Activated CD8-positive, alpha-beta memory T cell treated with anti-CD3 and anti-CD28 coated beads, Interleukin-2, amount 50 U/mL, for 4 hours (primary cell): ENCODE results near the gene CHCHD4.
"Not testable (repeated sequence)": the region's sequence is repeated elsewhere in the genome, so short reads cannot be mapped to it uniquely, and the experiment has no call there.

Experiments
- DNase-seq: peaks from one replicate; pipeline ENCODE4 v3.0.0-alpha.2; 2020

CHCHD4 gene

GRCh38 chr3:14133876-14134275 lies 9.2 kb upstream of the CHCHD4 start:
- DNase-seq, result no peak

- DNase-seq, result no peak
Observed at GRCh38 chr3:14133188-14133800, 8.6 kb upstream of the CHCHD4 start.

- no peak for DNase-seq
Observed at GRCh38 chr3:14132689-14133088, 8.0 kb upstream of the CHCHD4 start.

- no peak for DNase-seq
Observed at GRCh38 chr3:14132120-14132519, 7.5 kb upstream of the CHCHD4 start.

- DNase-seq, result no peak
Observed at GRCh38 chr3:14131134-14131533, 6.5 kb upstream of the CHCHD4 start.

- no peak for DNase-seq
Observed at GRCh38 chr3:14130707-14131106, 6.0 kb upstream of the CHCHD4 start.

- DNase-seq, result no peak
Observed at GRCh38 chr3:14130230-14130629, 5.6 kb upstream of the CHCHD4 start.

- no peak for DNase-seq
Observed at GRCh38 chr3:14129296-14129695, 4.6 kb upstream of the CHCHD4 start.

- no peak for DNase-seq
Observed at GRCh38 chr3:14128724-14129123, 4.1 kb upstream of the CHCHD4 start.

- DNase-seq, result no peak
Observed at GRCh38 chr3:14127516-14128161, 3.0 kb upstream of the CHCHD4 start.

GRCh38 chr3:14126887-14127505 lies 2.3 kb upstream of the CHCHD4 start:
- no peak for DNase-seq

GRCh38 chr3:14126017-14126886 lies 1.6 kb upstream of the CHCHD4 start:
- no peak for DNase-seq

GRCh38 chr3:14125193-14126016 lies 735 bp upstream of the CHCHD4 start:
- DNase-seq, result peak; percentile 71

GRCh38 chr3:14124223-14124614 lies 451 bp downstream of the CHCHD4 start:
- DNase-seq, result peak; percentile 70

GRCh38 chr3:14123308-14124222 lies 1.1 kb downstream of the CHCHD4 start:
- peak; percentile 16 for DNase-seq

GRCh38 chr3:14122301-14122700 lies 2.4 kb downstream of the CHCHD4 start:
- DNase-seq, result no peak

GRCh38 chr3:14121859-14122258 lies 2.8 kb downstream of the CHCHD4 start:
- no peak for DNase-seq

GRCh38 chr3:14120921-14121448 lies 3.7 kb downstream of the CHCHD4 start:
- DNase-seq, result not testable (repeated sequence)

- DNase-seq, result no peak
Observed at GRCh38 chr3:14120111-14120920, 4.4 kb downstream of the CHCHD4 start.

GRCh38 chr3:14119651-14120050 lies 5.0 kb downstream of the CHCHD4 start:
- DNase-seq, result no peak
